Lower leg skin (tissue), 4 donors: ENCODE measurements around the gene TMPRSS6. TPM values are rescaled to one million over a fixed set of nuclear protein-coding genes. Genes with fewer than 3 reads are reported as not detected.
A peak's percentile ranks its signal among the peaks of the same experiment; 100 is the strongest.

Experiments
- DNase-seq, 2 donors: peaks; one replicate each; pipeline ENCODE4 v3.0.0-alpha.2; 2019; ENCODE audit warnings: low spot score in 2 of 2
- H3K4me3 ChIP-seq: fragments of 200-600 bp; sonication (generic); 2 replicates; pipeline ENCODE4 v1.5.1; 2017; ENCODE audit warnings: mild to moderate bottlenecking, low read depth; ENCODE audit not compliant: poor library complexity, severe bottlenecking
- CTCF ChIP-seq, 3 donors: fragments of 450-650 bp; IDR thresholded peaks; one replicate each; pipeline ENCODE4 v1.5.1; 2016; ENCODE audit warnings: antibody characterized with exemption in 3 of 3, mild to moderate bottlenecking in 3 of 3, moderate library complexity in 2 of 3
- POLR2A ChIP-seq, 2 donors: fragments of 450-650 bp; IDR thresholded peaks; one replicate each; pipeline ENCODE4 v1.6.1; 2016 to 2017; ENCODE audit warnings: antibody characterized with exemption in 2 of 2, mild to moderate bottlenecking in 1 of 2, moderate library complexity in 1 of 2
- WGBS, 2 donors: methylation state at CpG; one replicate each; pipeline ENCODE4 v1.1.5; 2018; 5-methylcytosine and 5-hydroxymethylcytosine counted together
- intact Hi-C: fragments of 100-400 bp; cut with DNase I; formaldehyde crosslinking; loops from one replicate; pipeline ENCODE4 v1.15.0; 2023; ENCODE audit warnings: low total_unique reads
- total RNA-seq, 4 donors: library from RNA; depleted of rRNA; stranded (reverse); fragments of >200 nt; gene quantifications; one replicate each; pipeline ENCODE4 v1.1.0, GENCODE V29; 2016

Gene TMPRSS6
- total RNA-seq, 4 donors from 2014 or later: 0.65 to 7.5 (median 2.8) TPM

GRCh38 chr22:37039466-37039865, 70.0 kb downstream of the TMPRSS6 start:
- no peak for DNase-seq
- intact Hi-C loops: no loop called here
- WGBS, 2 donors: 80 to 82% methylated on average over 2 of the region's 2 CpGs
- TF ChIP-seq CTCF (IDR thresholded peaks at IDR 0.05): no peak
- TF ChIP-seq POLR2A (IDR thresholded peaks at IDR 0.05): no peak
- no peak overlapping the region for H3K4me3 ChIP-seq

DNA sequence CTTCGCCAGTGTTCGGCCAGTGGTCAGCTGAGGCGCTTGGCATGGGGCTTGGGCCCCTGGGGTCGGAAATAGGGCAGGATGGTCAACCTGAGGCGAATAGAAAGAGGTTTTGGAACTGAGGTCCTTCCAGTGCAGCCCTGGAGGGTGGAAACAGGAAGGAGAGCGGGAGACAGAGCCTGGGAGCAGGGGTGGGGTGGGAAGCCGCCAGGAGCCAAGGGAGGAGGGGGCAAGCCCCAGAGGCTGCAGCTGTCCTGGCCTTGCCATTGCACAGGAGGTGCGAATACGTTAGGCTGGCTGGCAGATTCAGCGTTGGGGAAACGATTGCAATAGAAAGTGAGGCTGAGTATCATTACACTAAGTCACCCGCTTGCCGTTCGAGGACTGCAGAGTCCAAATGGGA, 71.8 kb downstream of the TMPRSS6 start:
- TF ChIP-seq CTCF (IDR thresholded peaks at IDR 0.05) (no peak), POLR2A (IDR thresholded peaks at IDR 0.05) (no peak)
- DNase-seq: no peak
- intact Hi-C loops: no loop called here
- WGBS, 2 donors: 62 to 66% methylated on average over 14 of the region's 14 CpGs
- H3K4me3 ChIP-seq: no peak overlapping the region

GRCh38 chr22:37036655-37037377, 72.7 kb downstream of the TMPRSS6 start:
- intact Hi-C loops: no loop called here
- WGBS, 2 donors: 79 to 81% methylated on average over 11 of the region's 11 CpGs
- no peak overlapping the region for H3K4me3 ChIP-seq
- DNase-seq: no peak
- TF ChIP-seq CTCF (IDR thresholded peaks at IDR 0.05) (no peak), POLR2A (IDR thresholded peaks at IDR 0.05) (no peak)

GRCh38 chr22:37033605-37034430, 75.7 kb downstream of the TMPRSS6 start:
- 89 to 93% methylated on average over 23 of the region's 23 CpGs for WGBS, 2 donors
- TF ChIP-seq POLR2A (IDR thresholded peaks at IDR 0.05) (no peak), CTCF (IDR thresholded peaks at IDR 0.05) (no peak)
- intact Hi-C loops: no loop called here
- no peak for DNase-seq
- no peak overlapping the region for H3K4me3 ChIP-seq

- peak in 1 of 2 donors; percentile 59 for DNase-seq
- WGBS, 2 donors: 40 to 51% methylated on average over 18 of the region's 18 CpGs
- no peak overlapping the region for H3K4me3 ChIP-seq
- intact Hi-C loops: no loop called here
- TF ChIP-seq POLR2A (IDR thresholded peaks at IDR 0.05) (no peak), CTCF (IDR thresholded peaks at IDR 0.05) (no peak)
These were observed 76.7 kb downstream of the TMPRSS6 start for GRCh38 chr22:37032535-37033460.
